Measurements from ENCODE around the gene NADK2.

DNA sequence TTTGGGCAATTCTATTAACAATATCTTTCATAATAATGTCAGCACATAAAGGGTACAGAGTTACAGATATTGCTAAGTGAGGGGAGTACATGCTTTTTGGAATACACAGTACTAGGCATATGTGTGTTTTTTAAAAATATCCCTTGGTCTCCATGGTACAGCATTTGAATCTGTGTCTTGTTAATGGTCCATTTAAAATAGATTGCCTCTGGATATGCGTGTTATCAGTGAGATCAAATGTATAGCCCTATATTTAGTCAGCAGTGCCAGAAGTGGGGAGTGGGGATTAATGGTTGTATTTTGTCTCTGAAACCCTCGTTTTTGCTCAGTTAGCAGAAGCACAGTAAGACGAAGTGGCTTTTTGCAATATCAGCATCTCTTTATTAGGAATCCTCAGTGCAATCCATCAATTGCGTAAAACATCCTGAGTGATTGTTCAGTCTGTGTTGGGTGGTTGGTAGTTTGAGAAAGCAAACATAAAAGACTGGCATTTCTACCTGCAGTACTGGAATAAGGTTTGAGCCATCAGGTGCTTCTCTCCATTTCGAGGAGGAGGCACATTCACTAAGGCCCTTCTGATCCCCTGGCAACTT, 70.8 kb downstream of the NADK2 start:
- TF ChIP-seq EZH2 (IDR thresholded peaks at IDR 0.05; ENCODE audit: insufficient read depth, poor library complexity, severe bottlenecking) (no peak), EZH2phosphoT487 (IDR thresholded peaks at IDR 0.05; ENCODE audit: insufficient read depth, low read depth) (no peak)

Measured in GM23248 (cell line).